NCI-H446 treated with DMSO at 0.1 percent for 48 hours (cell line): ENCODE measurements around the gene ZSCAN5A.
"Not testable (repeated sequence)": the region's sequence is repeated elsewhere in the genome, so short reads cannot be mapped to it uniquely, and the experiment has no call there.

ENCODE experiments used
- DNase-seq: peaks from one replicate; lab custom pipeline; 2025; lab: John Stamatoyannopoulos, UW

ZSCAN5A gene

DNA sequence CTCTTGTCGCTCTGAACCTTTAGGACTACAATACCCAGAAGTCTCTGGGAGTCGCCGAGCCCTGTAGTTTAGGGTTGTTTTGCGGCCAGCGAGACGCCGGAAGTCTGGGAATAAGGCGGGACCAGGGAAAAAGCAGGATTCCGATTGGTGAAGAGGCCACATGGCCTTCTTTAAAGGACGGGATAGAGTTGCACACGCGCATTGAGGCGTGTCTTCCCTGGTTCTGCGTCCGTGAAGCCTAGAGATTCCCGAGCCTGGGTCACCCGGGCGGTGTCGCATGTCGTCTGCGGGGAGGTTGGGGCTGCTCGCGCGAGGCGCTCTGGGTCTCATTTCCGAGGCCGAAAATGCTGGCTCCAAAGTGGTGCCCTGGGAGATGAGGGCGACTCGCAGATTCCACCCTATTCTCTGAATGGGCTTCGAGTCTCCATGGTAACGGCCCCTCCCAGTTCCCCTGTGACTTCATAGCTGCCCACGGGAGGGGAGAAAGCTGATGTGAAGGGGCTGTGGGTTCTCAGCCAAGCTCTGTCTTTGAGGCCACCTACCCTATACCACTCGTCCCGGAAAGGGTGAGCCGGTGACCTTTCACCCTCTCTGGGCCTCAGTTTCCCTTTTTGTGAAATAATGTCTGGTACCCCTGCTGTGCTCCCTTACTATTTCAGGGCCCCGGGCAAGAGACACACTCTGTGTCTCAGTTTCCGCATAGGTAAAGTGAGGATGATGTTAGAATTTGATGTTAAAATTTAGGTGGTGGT lies 614 bp upstream of the ZSCAN5A start:
- peak; percentile 90 for DNase-seq

DNA sequence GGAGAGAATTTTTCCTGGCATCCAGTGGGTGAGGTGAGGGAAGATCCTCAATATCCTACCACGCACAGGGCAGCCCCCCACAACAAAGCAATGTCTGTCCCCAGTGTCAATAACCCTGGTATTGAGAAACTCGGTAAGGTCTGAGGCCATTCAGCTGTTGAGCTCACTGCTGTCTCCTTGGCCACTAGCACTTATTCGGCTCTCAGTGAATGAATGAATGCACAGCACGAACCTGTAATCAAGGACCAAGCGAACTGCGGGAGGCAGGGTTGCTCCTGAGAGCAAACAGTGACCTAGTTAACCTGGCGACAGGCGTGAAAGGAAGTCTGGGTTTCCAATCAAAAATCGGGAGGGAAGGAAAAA lies 640 bp downstream of the ZSCAN5A start:
- DNase-seq: no peak

DNA sequence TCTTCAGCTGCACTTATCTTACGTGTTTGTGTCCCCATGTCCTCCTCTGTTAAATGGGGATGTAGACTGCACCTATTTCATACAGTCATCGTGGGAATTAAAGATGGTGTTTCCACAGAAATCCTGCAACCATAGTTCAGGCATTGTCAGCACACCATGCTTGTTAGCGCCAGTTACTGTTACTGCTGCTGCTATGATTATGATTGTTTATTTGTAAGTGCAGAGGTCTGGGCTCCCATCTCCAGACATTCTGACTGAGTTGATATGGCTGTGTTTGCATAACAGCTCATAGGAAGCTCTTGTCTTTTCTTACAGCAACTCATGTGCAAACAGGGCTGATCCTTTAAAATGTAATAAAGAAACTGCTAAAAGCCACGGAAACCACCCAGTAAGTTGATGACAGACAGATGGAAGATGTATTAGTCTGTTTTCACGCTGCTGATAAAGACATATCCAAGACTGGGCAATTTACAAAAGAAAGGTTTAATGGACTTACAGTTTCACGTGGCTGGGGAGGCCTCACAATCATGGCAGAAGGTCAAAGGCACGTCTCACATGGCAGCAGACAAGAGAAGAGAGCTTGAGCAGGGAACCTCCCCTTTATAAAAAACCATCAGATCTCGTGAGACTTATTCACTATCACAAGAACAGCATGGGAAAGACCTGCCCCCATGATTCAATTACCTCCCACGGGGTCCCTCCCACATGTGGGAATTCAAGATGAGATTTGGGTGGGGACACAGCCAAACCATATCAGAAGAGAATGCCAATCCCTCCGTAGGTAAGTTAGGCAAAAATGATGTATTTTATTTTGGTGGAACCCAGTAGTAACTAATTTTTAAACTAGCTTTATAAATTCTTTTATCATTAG lies 1.6 kb downstream of the ZSCAN5A start:
- no peak for DNase-seq

DNA sequence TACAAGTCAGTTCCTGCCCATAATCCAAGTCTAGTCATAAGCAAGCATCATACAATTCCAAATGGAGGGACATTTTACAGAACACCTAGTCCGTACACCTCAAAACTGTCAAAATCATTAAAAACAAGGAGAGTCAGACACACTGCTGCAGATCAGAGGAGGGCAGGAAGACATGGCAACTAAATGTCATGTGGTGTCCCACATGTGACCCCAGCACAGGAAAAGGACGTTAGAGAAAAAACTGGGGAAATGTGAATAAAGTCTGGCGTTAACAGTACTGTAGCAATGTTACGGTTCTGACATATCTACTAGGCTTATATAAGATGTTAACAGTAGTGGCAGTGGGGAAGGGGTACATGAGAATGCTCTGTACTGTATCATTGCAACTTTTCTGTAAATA lies 2.3 kb downstream of the ZSCAN5A start:
- no peak for DNase-seq

DNA sequence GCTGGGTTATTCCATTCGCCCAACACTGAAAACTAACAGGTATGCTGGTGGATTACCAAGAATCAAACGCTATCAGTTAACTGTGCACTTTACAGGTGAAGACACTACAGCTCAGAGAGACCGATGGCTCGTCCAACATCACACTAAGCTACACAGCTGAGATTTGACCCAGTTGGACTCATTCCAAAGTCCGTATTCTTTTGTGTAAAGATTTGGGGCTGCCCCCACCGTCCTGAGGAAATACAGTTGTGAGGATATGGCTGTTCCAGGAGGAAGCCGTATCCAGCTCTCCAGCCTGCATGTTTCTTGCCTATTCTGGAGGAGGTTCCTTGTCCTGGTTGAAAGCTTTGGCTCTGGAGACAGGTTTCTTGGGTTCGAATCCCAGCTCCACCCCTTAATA lies 4.2 kb downstream of the ZSCAN5A start:
- no peak for DNase-seq

DNA sequence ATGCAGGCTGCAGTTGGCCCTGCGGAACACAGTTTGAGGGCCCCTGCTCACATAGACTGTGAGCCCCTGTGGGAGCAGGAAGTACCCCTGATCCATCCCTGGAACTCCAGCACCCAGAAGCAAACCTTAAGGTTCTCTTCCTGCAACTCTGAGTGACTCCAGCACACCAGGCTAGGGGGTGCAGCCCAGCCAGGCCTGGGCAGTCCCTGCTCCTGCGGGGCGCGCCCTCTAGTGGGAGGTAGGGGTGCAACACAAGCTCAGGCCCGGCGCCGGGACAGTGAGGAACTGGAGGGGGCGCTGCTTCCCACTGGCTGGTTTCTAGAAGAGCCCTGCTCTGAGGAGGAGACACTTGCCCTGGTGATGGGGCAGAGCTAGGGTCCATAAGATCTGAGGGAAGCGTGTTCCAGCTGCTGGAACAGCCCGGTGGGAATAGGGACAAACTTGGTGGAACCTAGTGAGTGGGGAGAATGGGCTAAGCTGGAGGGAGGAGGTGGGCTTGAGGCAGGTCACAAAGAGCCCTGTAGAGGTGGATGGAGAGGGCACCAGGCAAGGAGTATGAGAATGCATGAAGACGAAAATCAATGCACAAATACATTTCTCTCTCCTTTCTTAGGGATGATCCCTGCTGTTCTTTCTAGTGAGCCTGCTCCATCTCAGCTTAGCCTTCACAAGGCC lies 5.0 kb downstream of the ZSCAN5A start:
- no peak for DNase-seq

DNA sequence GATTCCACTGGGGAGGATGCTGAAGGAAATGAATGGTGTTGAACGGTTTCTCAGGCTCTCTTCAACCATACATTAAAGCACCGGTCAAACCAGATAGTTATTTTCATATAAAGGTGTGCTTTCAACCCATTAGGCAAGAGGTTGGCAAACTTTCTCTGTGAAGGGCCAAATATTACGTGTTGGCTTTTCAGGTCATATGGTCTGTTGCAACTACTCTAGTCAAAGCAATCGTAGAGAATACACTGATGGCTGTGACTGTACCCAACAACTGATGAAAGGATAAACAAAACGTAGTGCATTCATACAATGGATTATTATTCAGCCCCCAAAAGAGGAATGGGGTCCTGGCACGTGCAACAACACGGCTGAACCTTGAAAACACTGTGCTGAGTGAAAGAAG lies 5.8 kb downstream of the ZSCAN5A start:
- DNase-seq: no peak

DNA sequence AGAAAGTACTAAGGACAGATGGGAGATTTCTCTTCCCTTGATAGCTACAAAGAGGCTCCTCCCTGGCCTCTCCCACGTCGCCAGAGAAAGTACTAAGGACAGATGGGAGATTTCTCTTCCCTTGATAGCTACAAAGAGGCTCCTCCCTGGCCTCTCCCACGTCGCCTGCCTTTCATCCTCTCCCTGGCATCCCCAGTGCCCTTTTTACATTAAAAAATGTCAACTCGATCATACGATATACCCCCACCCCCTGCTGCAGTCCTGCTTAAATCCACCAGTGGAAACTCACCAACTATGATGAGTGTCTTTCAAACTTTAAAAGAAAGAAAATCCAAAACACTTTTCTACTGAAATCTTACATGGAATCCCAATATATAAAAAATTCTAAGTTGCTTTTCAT lies 7.6 kb downstream of the ZSCAN5A start:
- not testable (repeated sequence) for DNase-seq

DNA sequence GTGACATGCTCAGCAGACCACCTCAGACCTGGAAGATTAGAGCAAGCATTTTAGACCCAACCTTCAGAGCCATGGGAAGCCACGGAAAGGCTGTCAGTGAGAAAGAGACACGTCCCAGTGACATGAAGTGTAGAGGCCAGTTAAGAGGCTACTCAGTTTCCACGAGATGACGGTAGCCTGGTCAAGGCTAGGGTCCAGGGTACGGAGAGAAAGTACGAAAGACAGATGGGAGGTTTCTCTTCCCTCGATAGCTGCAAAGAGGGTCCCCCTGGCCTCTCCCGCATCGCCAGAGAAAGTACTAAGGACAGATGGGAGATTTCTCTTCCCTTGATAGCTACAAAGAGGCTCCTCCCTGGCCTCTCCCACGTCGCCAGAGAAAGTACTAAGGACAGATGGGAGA lies 8.6 kb downstream of the ZSCAN5A start:
- no peak for DNase-seq

DNA sequence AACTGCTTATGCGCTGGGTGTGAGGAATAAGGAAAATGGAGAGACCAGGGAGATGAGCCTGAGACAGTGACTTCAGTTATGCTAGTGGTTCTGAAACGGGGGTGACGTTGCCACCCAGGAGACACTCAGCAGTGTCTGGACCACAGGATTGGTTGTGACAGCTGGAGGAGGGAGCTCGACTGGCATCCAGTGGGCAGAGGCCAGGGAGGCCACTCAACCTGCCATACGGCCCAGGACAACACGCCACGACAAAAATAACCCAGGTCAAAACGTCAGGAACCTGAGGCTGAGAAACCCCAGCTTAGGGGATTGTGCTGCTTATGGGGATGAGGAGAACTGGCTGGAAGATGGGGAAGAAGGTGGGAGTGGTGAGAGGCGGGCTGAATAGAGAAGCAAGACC lies 10.4 kb downstream of the ZSCAN5A start:
- no peak for DNase-seq

DNA sequence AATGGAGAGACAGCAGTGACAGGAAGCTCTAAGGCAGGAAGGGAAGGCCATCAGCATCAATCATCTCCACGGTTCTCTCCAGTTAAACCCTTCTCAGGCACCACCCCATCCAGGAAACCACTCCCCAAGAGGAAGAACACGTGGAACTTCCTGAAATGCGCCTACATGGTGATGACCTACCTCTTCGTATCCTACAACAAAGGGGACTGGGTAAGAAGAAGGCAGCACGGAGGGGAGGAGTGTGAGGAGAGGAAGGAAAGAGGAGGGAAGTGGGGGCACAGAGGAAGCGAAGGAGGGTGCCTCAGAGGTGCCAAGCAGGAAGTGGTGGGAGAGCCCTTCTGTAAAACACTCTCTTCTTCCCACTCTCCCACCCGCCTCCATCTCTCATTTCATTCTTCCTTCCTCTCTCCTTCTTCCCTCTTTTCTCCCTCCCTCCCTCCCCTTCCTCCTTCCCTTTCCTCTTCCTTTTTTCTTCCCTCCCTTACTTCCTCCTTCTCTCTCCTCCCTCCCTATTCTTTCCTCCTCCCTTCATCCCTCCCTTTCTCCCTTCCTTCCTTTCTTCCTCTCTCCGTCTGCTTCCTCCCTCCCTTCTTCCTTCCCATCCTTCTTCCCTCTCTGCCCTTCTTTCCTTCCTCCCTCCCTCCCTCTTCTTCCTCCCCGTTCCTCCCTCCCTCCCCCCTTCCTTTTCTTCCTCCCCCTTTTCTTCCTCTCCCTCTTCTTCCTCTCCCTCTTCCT lies 12.6 kb downstream of the ZSCAN5A start:
- no peak for DNase-seq

DNA sequence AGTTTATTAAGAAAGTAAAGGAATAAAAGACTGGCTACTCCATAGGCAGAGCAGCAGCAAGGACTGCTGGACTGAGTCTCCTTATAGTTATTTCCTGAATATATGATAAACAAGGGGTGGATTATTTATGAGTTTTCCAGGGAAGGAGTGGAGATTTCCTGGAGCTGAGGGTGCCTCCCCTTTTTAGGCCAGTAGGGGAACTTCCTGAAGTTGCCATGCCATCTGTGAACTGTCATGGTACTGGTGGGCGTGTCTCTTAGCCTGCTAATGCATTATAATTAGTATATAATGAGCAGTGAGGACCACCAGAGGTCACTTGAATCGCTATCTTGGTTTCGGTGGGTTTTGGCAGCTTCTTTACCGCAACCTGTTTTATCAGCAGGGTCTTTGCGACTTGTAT lies 13.5 kb downstream of the ZSCAN5A start:
- DNase-seq: no peak

DNA sequence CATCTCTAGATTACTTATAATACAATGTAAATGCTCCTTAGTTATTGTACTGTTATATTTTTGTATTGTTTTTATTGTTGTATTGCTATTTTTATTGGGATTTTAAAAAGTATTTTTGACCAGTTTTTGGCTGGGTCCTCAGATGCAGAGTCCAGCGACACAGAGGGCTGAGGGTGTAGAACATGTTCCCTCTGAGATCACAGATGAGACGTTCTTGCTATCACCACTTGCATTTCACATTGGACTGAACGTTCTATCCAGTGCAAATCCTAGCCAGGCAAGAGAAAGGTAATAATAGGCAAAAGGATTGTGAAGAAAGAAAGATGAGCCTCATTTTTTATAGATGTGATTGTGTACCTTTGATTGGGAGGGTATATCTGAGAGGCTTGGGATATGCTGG lies 15.0 kb downstream of the ZSCAN5A start:
- no peak for DNase-seq

DNA sequence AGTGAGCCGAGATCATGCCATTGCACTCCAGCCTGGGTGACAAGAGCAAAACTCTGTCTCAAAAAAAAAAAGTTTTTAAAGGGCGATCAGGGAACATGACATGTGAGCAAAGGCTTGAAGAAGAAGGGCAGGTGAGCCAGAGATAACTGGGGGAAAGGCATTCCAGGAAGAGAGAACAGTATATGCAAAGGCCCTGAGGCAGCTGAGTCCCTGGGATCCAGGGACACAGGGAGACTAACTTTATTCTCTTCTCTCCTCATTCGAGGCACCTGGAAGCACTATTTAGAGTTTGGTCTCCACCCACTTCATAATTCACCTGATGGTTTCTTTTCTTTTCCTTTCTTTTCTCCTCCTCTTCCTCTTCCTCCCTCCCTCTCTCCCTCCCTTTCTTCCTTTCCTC lies 17.6 kb downstream of the ZSCAN5A start:
- no peak for DNase-seq

DNA sequence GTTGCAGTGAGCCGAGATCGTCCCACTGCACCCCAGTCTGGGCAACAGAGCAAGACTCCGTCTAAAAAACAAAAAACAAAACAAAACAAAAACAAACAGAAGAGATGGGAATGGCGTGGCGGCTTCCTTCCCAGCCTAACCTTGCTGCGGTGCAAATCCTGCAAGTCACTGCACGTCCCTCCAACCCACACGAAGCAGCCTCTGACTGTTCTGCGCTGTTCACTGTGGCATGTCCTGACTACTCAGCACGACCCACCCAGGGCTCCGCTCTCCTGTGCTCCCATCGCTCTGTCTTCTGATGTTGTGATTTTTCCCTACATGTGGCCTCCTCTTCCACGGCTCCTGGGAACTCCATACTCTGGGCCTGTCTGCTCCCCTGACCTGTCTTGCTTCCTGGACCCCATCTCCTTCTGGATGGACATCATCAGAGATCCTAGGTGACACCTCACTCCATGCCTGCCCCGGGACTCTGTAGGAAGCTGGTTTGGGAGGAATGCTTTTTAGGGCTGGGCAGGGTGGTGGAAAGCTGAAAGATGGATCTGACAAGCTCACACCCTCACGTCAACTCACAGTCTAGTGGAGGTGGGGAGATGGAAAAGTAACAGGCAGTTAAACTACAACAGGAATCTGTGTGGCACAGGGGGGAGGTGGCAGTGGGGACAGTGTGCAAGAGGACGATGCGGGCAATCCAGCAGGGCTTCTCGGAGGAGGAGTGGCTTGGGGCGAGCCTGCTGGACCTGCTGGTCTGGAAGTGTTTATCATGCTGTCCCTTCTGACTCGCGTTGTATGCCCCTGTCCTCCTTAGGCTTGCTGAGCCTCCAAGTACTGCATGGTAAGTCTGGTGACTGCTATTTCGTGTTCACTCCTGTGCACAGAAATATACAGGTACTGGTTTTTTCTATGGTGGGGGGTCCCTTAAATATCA lies 18.8 kb downstream of the ZSCAN5A start:
- DNase-seq: no peak

DNA sequence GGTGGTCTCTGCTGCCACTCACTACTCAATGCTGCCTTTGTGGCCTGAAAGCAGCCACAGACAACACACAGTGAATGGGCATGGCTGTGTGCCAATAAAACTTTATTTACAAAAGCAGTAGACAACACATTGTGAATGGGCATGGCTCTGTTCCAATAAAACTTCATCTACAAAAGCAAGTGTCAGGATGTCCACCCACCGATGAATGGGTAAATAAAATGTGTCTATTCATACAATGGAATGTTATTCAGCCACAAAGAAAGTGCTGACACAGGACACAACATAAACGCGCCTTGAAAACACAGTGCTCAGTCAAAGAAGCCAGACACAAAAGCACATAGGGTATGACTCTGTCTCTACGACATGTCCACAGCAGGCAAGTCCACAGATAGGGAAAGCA lies 20.1 kb downstream of the ZSCAN5A start:
- DNase-seq: no peak

DNA sequence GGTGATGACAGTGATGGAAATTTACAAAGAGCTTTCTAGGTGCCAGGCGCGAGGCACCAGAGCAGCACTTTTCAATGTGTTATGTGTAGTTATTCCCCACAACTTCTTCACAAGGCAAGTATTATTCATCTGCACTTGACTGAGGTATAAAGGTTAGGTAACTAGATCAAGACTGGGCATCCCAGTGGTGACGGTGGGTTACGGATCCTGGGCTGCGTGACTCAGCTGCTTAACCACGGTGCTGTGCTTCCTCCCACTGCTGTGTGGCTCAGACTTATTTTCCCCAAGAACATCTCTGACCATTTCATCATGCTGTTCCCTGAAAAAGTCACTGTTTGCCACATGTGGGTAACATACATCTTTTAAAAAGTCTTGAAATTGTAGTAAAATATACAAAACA lies 22.8 kb downstream of the ZSCAN5A start:
- no peak for DNase-seq

DNA sequence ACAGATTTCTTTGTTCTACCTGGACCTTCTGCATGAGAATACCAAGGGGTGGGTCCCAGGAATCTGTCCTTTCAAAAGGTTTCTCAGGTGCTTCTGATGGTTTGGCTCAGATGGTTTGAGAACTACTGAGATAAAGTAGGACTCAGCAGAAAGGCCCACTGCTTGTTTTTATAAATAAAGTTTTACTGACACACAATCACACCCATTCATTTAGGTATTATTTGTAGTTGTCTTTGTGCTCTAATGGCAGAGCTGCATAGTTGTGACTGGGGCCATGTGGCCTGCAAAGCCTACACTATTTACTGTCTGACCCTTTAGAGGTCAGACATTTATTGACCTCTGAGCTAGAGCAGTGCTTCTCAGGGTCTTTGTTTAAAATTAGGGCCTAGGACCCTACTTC lies 24.5 kb downstream of the ZSCAN5A start:
- no peak for DNase-seq

DNA sequence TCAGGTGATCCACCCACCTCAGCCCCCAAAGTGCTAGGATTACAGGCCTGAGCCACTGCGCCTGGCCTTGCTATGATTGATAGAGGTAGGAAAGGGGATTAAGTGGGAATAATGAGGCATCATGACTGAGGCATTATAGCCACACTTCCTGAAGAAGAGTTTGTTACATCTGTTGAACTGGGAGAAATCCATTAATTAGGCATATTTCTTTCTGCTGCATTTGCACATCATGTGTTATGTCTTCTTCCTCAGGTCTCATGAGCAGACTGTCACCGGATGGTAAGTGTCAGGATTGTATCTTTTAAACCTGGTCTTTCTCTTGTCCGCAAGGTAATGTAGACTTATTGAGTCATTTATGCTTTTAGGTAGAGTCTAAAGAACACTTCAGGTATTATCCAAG lies 29.9 kb downstream of the ZSCAN5A start:
- no peak for DNase-seq

DNA sequence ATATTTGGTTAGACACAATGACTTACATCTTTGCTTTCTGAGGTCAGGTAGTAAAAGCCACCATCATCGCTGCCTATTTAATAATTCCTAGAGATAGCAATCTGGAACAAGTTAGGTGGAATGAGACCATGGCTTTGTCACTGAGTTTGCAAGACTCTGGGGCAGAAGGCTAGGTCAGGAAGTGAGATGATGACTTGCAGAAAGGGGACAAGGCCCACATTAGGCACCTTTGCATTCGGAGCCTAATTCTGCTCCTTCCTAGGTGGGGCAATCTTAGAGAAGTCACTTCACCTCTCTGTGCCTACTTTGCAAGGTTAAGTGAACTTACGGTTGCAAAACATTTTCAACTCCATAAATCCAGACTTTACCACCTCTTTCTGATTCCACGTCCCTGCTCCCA lies 31.8 kb downstream of the ZSCAN5A start:
- DNase-seq: no peak

DNA sequence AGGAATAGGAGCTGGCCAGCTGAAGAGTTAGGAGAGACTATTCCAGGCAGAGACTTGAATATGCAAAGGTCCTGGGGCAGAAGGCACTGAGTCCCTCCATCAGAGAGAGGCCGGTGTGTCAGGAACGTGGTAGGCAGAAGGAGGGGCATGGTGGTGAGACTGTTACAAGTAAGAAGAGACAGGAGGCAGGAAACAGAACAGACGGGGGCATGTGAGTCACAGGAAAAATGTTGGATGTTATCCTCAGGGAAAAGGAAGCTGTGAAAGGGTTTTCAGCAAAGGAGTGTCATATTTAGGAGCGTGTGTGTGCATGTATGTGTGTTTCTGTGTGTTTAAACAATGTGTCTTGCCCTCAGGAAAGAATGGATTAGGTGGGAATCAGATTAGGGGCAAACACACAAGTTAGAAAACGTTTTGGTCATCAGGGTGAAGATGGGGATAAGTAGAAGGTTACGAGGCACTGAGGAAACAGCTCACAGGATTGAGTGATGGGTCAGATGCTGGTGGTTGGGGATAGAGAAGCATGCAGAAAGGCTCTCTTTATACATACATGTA lies 41.0 kb downstream of the ZSCAN5A start:
- DNase-seq: no peak
